ENCODE measurements around the gene SEMA4A.

SEMA4A gene

DNA sequence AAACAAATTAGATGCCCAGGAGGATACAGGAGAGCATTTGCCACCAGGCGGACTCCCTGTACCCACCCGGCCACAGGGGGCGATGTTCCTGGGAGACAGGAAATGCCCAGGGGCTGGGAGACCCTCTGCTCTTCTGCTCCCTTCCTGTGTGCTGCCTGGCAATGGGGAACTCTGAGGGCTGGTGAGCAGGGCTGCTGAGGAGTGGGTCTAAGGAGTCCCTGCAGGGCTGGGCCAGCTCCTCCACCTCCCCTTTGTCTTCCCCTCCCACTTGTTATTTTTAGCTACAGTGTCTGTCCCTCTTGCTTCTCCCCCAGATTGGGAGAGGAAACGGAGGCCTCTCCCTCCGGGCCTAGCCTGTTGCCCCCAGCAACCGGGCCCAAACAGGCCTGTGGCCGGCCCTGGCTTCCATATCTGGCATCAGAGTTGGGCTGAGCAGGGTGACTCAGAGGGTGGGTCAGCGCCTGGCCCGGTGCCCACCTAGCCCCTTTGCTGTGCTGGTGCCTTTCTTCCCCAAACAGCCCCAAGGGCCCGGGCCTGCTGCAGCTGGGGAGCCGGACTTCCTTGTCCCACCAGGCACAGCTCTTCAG, 27.2 kb upstream of the SEMA4A start:
- peak overlapping the region; percentile 50 for H3K4me3 ChIP-seq (ENCODE audit: low read length)
- DNase-seq (ENCODE audit: low read depth) = peak; percentile 97
- TF ChIP-seq, protein P1, sequence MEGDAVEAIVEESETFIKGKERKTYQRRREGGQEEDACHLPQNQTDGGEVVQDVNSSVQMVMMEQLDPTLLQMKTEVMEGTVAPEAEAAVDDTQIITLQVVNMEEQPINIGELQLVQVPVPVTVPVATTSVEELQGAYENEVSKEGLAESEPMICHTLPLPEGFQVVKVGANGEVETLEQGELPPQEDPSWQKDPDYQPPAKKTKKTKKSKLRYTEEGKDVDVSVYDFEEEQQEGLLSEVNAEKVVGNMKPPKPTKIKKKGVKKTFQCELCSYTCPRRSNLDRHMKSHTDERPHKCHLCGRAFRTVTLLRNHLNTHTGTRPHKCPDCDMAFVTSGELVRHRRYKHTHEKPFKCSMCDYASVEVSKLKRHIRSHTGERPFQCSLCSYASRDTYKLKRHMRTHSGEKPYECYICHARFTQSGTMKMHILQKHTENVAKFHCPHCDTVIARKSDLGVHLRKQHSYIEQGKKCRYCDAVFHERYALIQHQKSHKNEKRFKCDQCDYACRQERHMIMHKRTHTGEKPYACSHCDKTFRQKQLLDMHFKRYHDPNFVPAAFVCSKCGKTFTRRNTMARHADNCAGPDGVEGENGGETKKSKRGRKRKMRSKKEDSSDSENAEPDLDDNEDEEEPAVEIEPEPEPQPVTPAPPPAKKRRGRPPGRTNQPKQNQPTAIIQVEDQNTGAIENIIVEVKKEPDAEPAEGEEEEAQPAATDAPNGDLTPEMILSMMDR (conservative IDR thresholded peaks at IDR 0.05; ENCODE audit: low read length) = peak; percentile 67

DNA sequence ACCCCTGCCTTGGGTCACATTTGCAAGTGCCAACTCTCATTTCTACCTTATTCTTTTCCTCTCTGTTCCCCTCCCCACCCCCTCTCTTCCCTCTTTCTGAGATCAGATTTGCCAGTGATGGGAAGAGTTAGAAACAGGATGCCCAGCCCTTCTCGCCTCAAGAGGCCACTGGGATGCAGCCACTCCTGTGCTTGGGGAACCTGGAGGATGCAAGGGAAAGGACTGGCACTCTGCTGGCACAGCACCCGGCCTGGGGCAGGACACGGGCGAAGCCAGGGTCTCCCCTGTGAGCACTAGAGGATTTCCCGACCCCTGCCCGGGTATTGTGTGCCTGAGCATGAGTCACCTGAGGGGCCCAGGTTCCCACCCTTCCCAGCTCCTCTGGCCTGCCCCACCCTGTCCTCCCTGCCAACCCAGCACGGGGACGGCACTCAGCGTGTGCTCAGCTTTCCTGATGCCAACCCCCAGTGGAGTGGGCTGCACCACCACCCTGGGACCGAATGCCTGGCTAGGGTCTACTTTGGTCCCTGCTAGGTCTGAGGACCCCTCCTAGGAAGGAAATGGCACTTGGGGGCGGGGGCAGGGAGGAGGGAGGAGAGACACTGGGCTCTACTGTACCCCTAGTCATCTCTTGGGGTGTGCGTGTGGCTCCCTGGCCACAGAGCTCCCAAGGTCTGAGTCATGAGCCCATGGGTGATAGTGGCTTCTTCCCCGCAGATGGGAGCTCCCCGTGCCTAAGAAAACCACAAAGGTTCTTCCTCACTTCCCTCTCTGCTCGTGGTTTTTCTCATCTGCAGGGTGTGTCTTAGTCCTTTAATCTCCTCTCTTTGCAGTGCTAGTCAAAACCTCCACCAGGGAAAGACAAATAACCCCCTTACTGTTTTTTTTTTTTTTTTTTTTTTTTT, 26.5 kb upstream of the SEMA4A start:
- H3K4me3 ChIP-seq (ENCODE audit: low read length) = peak overlapping the region; percentile 50
- TF ChIP-seq, protein P1 (conservative IDR thresholded peaks at IDR 0.05; ENCODE audit: low read length) = peak; percentile 9; the same call in 1 of the 2 replicates
- peak; percentile 97 for DNase-seq (ENCODE audit: low read depth)

DNA sequence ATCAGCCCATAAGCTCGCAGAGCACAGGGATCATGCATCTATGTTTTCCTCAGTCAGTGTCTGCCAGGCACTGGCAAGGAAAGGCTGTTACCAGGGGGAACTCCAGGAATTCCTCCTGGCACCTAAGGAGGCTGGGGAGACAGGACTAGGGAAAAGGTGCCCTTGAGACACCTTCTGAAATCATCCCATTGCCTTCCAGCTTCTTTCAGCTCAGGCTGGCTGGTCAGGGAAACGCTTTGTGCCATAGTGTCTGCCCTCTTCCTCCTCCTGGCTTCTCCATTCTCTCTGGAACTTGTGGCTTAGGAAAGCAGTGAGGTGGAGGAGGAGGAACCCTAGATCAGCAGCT, 25.1 kb upstream of the SEMA4A start:
- H3K4me3 ChIP-seq (ENCODE audit: low read length) = peak overlapping the region; percentile 57
- no peak for DNase-seq (ENCODE audit: low read depth)
- TF ChIP-seq, protein P1 (conservative IDR thresholded peaks at IDR 0.05; ENCODE audit: low read length) = no peak

- DNase-seq (ENCODE audit: low read depth) = peak; percentile 93
- H3K4me3 ChIP-seq (ENCODE audit: low read length) = peak overlapping the region; percentile 57
- TF ChIP-seq, protein P1 (conservative IDR thresholded peaks at IDR 0.05; ENCODE audit: low read length) = no peak
These were observed 24.5 kb upstream of the SEMA4A start for GRCh38 chr1:156128654-156129597.

DNA sequence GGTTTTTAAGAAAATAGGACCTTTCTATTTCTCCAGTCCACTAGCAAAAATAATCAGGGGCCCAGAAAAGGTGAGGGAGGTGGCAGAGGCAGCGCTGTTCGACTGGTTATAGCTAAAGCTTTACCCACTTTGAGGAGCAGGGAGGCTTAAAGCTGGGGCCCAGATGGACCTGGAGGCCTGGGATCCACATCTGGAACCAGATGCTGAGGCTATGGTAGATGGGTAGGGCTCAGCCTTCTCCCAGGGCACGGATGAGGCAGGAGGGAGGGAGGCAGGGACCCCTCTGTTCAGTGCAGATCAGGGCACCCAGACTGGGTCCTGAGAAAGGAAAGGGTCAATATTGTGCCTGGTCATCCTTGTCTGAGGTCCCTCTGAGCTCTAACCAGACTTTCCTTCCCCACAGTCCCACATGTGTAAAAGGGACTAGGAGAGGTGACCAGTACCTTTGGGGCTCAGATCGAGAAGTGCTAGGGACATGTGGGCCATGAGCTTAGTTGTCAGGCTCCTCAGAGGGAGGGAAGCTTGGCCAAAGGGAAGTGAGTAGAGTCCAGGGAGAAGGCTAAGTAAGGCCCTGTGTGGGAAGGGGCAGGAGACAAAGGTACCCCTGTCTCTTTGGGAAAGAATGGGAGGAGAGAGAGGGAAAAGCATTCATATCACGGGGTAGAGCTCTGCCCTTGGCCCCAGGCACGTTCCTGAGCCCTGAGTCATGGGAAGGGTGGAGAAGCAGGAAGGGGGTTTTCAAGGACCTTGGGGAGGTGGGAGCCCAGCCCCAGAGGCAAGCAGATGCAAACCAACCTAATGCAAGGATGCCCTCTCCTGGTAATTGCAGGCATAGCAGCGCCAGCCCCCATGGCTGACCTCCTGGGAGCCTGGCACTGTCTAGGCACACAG, 23.5 kb upstream of the SEMA4A start:
- peak overlapping the region; percentile 57 for H3K4me3 ChIP-seq (ENCODE audit: low read length)
- DNase-seq (ENCODE audit: low read depth) = peak; percentile 98
- TF ChIP-seq, protein P1 (conservative IDR thresholded peaks at IDR 0.05; ENCODE audit: low read length) = peak; percentile 95

DNA sequence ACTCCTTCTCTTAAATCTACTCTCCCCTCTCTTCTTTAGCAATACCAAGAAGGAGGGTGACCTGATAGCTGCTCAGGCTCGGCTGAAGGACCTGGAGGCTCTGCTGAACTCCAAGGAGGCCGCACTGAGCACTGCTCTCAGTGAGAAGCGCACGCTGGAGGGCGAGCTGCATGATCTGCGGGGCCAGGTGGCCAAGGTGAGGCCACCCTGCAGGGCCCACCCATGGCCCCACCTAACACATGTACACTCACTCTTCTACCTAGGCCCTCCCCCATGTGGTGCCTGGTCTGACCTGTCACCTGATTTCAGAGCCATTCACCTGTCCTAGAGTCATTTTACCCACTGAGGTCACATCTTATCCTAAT, 22.8 kb upstream of the SEMA4A start:
- no peak for DNase-seq (ENCODE audit: low read depth)
- TF ChIP-seq, protein P1 (conservative IDR thresholded peaks at IDR 0.05; ENCODE audit: low read length) = no peak
- no peak overlapping the region for H3K4me3 ChIP-seq (ENCODE audit: low read length)

Data from AG10803 (cell line).